Trophoblast cell (in vitro differentiated cells and primary cell): ENCODE measurements around the gene STAMBPL1.

Experiments used
- DNase-seq, 2 donors: peaks; one replicate each; pipeline ENCODE4 v3.0.0-alpha.2; 2016
- H2AFZ ChIP-seq: 2 replicates; pipeline ENCODE4 v1.6.1; 2013; ENCODE audit warnings: low read length, moderate library complexity, mild to moderate bottlenecking; ENCODE audit not compliant: insufficient read depth, poor library complexity
- H2AK5ac ChIP-seq: 2 replicates; pipeline ENCODE4 v1.6.1; 2013; ENCODE audit warnings: mild to moderate bottlenecking, low read length
- H2BK120ac ChIP-seq: 2 replicates; pipeline ENCODE4 v1.6.1; 2013; ENCODE audit warnings: low read length, mild to moderate bottlenecking, moderate library complexity; ENCODE audit not compliant: insufficient read depth, poor library complexity
- H2BK12ac ChIP-seq: 2 replicates; pipeline ENCODE4 v1.6.1; 2013; ENCODE audit warnings: mild to moderate bottlenecking, low read length, moderate library complexity
- H2BK5ac ChIP-seq: 2 replicates; pipeline ENCODE4 v1.6.1; 2013; ENCODE audit warnings: low read length, low read depth, moderate library complexity, mild to moderate bottlenecking; ENCODE audit not compliant: poor library complexity
- H3K14ac ChIP-seq: 2 replicates; pipeline ENCODE4 v1.6.1; 2013; ENCODE audit warnings: mild to moderate bottlenecking, low read length
- H3K18ac ChIP-seq: 2 replicates; pipeline ENCODE4 v1.6.1; 2013; ENCODE audit warnings: mild to moderate bottlenecking, low read length
- H3K23ac ChIP-seq: 2 replicates; pipeline ENCODE4 v1.6.1; 2013; ENCODE audit warnings: low read length
- H3K27ac ChIP-seq: 2 replicates; pipeline ENCODE4 v1.5.1; 2013; ENCODE audit warnings: low read depth, mild to moderate bottlenecking, inconsistent platforms, low read length, moderate library complexity
- H3K27me3 ChIP-seq: 2 replicates; pipeline ENCODE4 v1.6.1; 2013; ENCODE audit warnings: inconsistent platforms, mild to moderate bottlenecking, low read length, moderate library complexity; ENCODE audit not compliant: insufficient read depth
- H3K36me3 ChIP-seq, 2 experiments: 1 replicate in 1 of 2; 2 replicates in 1 of 2; pipeline ENCODE4 v1.6.1; 2013; ENCODE audit warnings: low read length in 2 of 2, mild to moderate bottlenecking in 2 of 2, moderate library complexity in 1 of 2; ENCODE audit not compliant: insufficient read depth in 2 of 2, control insufficient read depth in 1 of 2
- H3K4ac ChIP-seq: 2 replicates; pipeline ENCODE4 v1.6.1; 2013; ENCODE audit warnings: low read depth, mild to moderate bottlenecking, low read length, moderate library complexity
- H3K4me1 ChIP-seq, 2 experiments: 1 replicate in 1 of 2; 2 replicates in 1 of 2; pipeline ENCODE4 v1.6.1; 2013; ENCODE audit warnings: low read length in 2 of 2, mild to moderate bottlenecking in 2 of 2, moderate library complexity in 1 of 2; ENCODE audit not compliant: insufficient read depth in 2 of 2, control insufficient read depth in 1 of 2
- H3K4me2 ChIP-seq: 2 replicates; pipeline ENCODE4 v1.6.1; 2013; ENCODE audit warnings: inconsistent platforms, mild to moderate bottlenecking, low read length, moderate library complexity
- H3K4me3 ChIP-seq: 2 replicates; pipeline ENCODE4 v1.5.1; 2013; ENCODE audit warnings: mild to moderate bottlenecking, low read depth, low read length, inconsistent platforms
- H3K79me1 ChIP-seq: one replicate; pipeline ENCODE4 v1.6.1; 2013; ENCODE audit warnings: low read length
- H3K79me2 ChIP-seq: 2 replicates; pipeline ENCODE4 v1.6.1; 2013; ENCODE audit warnings: low read length, mild to moderate bottlenecking; ENCODE audit not compliant: control insufficient read depth, insufficient read depth, poor library complexity
- H3K9ac ChIP-seq: 2 replicates; pipeline ENCODE4 v1.6.1; 2013; ENCODE audit warnings: mild to moderate bottlenecking, low read length
- H3K9me3 ChIP-seq: 2 replicates; pipeline ENCODE4 v1.6.1; 2013; ENCODE audit warnings: low read depth, mild to moderate bottlenecking, control low read depth, inconsistent platforms, low read length; ENCODE audit not compliant: insufficient read depth
- H4K12ac ChIP-seq: 2 replicates; pipeline ENCODE4 v1.6.1; 2013; ENCODE audit warnings: low read depth, mild to moderate bottlenecking, low read length, moderate library complexity
- H4K8ac ChIP-seq: 2 replicates; pipeline ENCODE4 v1.6.1; 2013; ENCODE audit warnings: low read depth, mild to moderate bottlenecking, low read length, moderate library complexity
- H4K91ac ChIP-seq: one replicate; pipeline ENCODE4 v1.6.1; 2013; ENCODE audit warnings: low read depth, mild to moderate bottlenecking, low read length, moderate library complexity
- WGBS: extraction: QIAGEN DNeasy Blood & Tissue Kit; methylation state at CpG from one replicate; pipeline ENCODE4 v1.1.7; 2013; ENCODE audit warnings: missing lambda C conversion rate; ENCODE audit not compliant: insufficient read length, insufficient coverage; ENCODE audit errors: extremely low coverage; 5-methylcytosine and 5-hydroxymethylcytosine counted together

The STAMBPL1 gene

GRCh38 chr10:88850712-88851111, 29.3 kb upstream of the STAMBPL1 start:
- Histone ChIP-seq H4K12ac (no peak overlapping the region), H3K79me1 (no peaks in the 10 kb centered on the region), H3K9ac (no peak overlapping the region), H2BK12ac (no peak overlapping the region), H2BK120ac (no peak overlapping the region), H4K8ac (no peak overlapping the region), H3K4me1 (peaks cover 0 to 2% of the 10 kb centered on the region in 2 experiments), H3K36me3 (no peaks in the 10 kb centered on the region), H2AFZ (no peak overlapping the region), H3K4ac (no peak overlapping the region), H2AK5ac (no peak overlapping the region), H3K18ac (no peak overlapping the region), H3K4me3 (no peak overlapping the region), H3K23ac (no peak overlapping the region), H3K27me3 (no peaks in the 10 kb centered on the region), H2BK5ac (no peak overlapping the region), H3K9me3 (no peaks in the 10 kb centered on the region), H3K79me2 (no peaks in the 10 kb centered on the region), H3K14ac (no peak overlapping the region), H3K4me2 (no peak overlapping the region), H3K27ac (no peak overlapping the region), H4K91ac (no peak overlapping the region)
- DNase-seq = no peak
- no CpG with 5 or more reads among the region's 1 CpG for WGBS

- peaks cover 0 to 2% of the 10 kb centered on the region in 2 experiments for H3K4me1 ChIP-seq
- H2AFZ ChIP-seq = no peak within 1 kb of the TSS
- H3K36me3 ChIP-seq = no peaks in the 10 kb centered on the region
- H3K4ac ChIP-seq = no peak within 1 kb of the TSS
- no peak within 1 kb of the TSS for H3K14ac ChIP-seq
- H2BK120ac ChIP-seq = no peak within 1 kb of the TSS
- H2BK5ac ChIP-seq = no peak within 1 kb of the TSS
- no peak within 1 kb of the TSS for H3K27ac ChIP-seq
- H3K27me3 ChIP-seq = no peaks in the 10 kb centered on the region
- DNase-seq = peak; percentile 73 to 78
- WGBS = no CpG with 5 or more reads among the region's 5 CpGs
- no peak within 1 kb of the TSS for H4K8ac ChIP-seq
- H3K23ac ChIP-seq = no peak within 1 kb of the TSS
- H3K9me3 ChIP-seq = no peaks in the 10 kb centered on the region
- H4K91ac ChIP-seq = no peak within 1 kb of the TSS
- peak within 1 kb of the TSS; percentile 18 for H3K4me2 ChIP-seq
- H3K9ac ChIP-seq = no peak within 1 kb of the TSS
- no peaks in the 10 kb centered on the region for H3K79me2 ChIP-seq
- H3K4me3 ChIP-seq = no peak within 1 kb of the TSS
- H2AK5ac ChIP-seq = no peak within 1 kb of the TSS
- no peak within 1 kb of the TSS for H3K18ac ChIP-seq
- H4K12ac ChIP-seq = no peak within 1 kb of the TSS
- no peaks in the 10 kb centered on the region for H3K79me1 ChIP-seq
- no peak within 1 kb of the TSS for H2BK12ac ChIP-seq
Observed at GRCh38 chr10:88851706-88852105, 28.3 kb upstream of the STAMBPL1 start, which contains the start of gene ANKRD22. Gene ANKRD22 (minus strand): TSS chr10:88851844. CDS start chr10:88851607, 237 bp downstream.

- Histone ChIP-seq H3K23ac (no peak overlapping the region), H3K79me2 (no peaks in the 10 kb centered on the region), H3K27me3 (no peaks in the 10 kb centered on the region), H2BK5ac (no peak overlapping the region), H4K8ac (no peak overlapping the region), H2BK12ac (no peak overlapping the region), H3K27ac (no peak overlapping the region), H4K91ac (no peak overlapping the region), H3K9me3 (no peaks in the 10 kb centered on the region), H3K36me3 (no peaks in the 10 kb centered on the region), H3K18ac (no peak overlapping the region), H4K12ac (no peak overlapping the region), H3K4ac (no peak overlapping the region), H2AFZ (no peak overlapping the region), H3K14ac (no peak overlapping the region), H3K4me3 (no peak overlapping the region), H3K9ac (no peak overlapping the region), H2BK120ac (no peak overlapping the region), H3K79me1 (no peaks in the 10 kb centered on the region), H3K4me2 (no peak overlapping the region), H2AK5ac (no peak overlapping the region), H3K4me1 (peaks cover 0 to 2% of the 10 kb centered on the region in 2 experiments)
- no peak for DNase-seq
- WGBS = no CpG with 5 or more reads among the region's 4 CpGs
Observed at GRCh38 chr10:88852327-88852726, 27.7 kb upstream of the STAMBPL1 start.

- H3K4me2 ChIP-seq = no peak overlapping the region
- no peak overlapping the region for H3K23ac ChIP-seq
- H4K8ac ChIP-seq = no peak overlapping the region
- H3K27ac ChIP-seq = no peak overlapping the region
- H2AFZ ChIP-seq = no peak overlapping the region
- no peak overlapping the region for H3K18ac ChIP-seq
- no peak overlapping the region for H2AK5ac ChIP-seq
- H3K9me3 ChIP-seq = no peaks in the 10 kb centered on the region
- peaks cover 0 to 2% of the 10 kb centered on the region in 2 experiments for H3K4me1 ChIP-seq
- H4K12ac ChIP-seq = no peak overlapping the region
- H3K4ac ChIP-seq = no peak overlapping the region
- H3K79me1 ChIP-seq = no peaks in the 10 kb centered on the region
- H3K4me3 ChIP-seq = no peak overlapping the region
- no peak overlapping the region for H4K91ac ChIP-seq
- H3K14ac ChIP-seq = no peak overlapping the region
- no peak overlapping the region for H3K9ac ChIP-seq
- no peak overlapping the region for H2BK120ac ChIP-seq
- WGBS = no CpG with 5 or more reads among the region's 4 CpGs
- no peaks in the 10 kb centered on the region for H3K36me3 ChIP-seq
- H3K27me3 ChIP-seq = no peaks in the 10 kb centered on the region
- H3K79me2 ChIP-seq = no peaks in the 10 kb centered on the region
- H2BK12ac ChIP-seq = no peak overlapping the region
- H2BK5ac ChIP-seq = no peak overlapping the region
- DNase-seq = peak in 1 of 2 donors; percentile 16
Observed at GRCh38 chr10:88853155-88853881, 26.7 kb upstream of the STAMBPL1 start.
